ENCODE measurements around the gene ADGB.
"Not testable (repeated sequence)": the region's sequence is repeated elsewhere in the genome, so short reads cannot be mapped to it uniquely, and the experiment has no call there.

The ADGB gene

DNA sequence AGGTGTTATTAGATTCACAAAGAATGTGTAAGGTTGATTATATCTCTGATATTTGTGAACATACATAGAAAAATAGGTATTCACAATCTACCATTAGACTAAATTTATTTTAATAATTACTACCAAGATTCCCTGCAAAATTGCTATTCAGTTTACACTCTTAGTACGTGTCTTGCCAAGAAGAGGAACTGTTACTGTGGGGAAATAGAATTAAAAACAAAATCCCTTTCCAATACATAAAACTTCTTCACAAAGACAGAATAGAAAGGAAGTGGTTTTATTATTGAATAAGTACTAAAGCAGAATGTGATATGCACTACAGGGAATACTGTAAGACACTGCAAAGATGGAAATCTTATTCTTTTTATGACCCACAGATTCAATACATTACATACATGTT, 38.2 kb upstream of the ADGB start:
- Histone ChIP-seq H3K4me2 (ENCODE audit: low read length) (no peak overlapping the region), H3K36me3 (replicated peaks; ENCODE audit: low read depth, low read length) (no peaks in the 10 kb centered on the region), H3K9ac (ENCODE audit: low read length) (no peak overlapping the region), H2AFZ (ENCODE audit: low read depth, low read length) (no peak overlapping the region), H3K9me3 (ENCODE audit: insufficient read depth, low read length) (no peaks in the 10 kb centered on the region), H3K27ac (ENCODE audit: low read length) (no peak overlapping the region), H3K4me1 (ENCODE audit: low read length) (no peaks in the 10 kb centered on the region), H3K27me3 (ENCODE audit: low read depth, low read length) (no peaks in the 10 kb centered on the region), H3K4me3 (ENCODE audit: low read length) (no peak overlapping the region), H3K79me2 (ENCODE audit: low read length) (no peaks in the 10 kb centered on the region), H4K20me1 (ENCODE audit: insufficient read depth, low read length) (no peaks in the 10 kb centered on the region)
- TF ChIP-seq EZH2phosphoT487 (IDR thresholded peaks at IDR 0.05; ENCODE audit: low read depth): no peak
- TF ChIP-seq, protein P1, sequence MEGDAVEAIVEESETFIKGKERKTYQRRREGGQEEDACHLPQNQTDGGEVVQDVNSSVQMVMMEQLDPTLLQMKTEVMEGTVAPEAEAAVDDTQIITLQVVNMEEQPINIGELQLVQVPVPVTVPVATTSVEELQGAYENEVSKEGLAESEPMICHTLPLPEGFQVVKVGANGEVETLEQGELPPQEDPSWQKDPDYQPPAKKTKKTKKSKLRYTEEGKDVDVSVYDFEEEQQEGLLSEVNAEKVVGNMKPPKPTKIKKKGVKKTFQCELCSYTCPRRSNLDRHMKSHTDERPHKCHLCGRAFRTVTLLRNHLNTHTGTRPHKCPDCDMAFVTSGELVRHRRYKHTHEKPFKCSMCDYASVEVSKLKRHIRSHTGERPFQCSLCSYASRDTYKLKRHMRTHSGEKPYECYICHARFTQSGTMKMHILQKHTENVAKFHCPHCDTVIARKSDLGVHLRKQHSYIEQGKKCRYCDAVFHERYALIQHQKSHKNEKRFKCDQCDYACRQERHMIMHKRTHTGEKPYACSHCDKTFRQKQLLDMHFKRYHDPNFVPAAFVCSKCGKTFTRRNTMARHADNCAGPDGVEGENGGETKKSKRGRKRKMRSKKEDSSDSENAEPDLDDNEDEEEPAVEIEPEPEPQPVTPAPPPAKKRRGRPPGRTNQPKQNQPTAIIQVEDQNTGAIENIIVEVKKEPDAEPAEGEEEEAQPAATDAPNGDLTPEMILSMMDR (IDR thresholded peaks at IDR 0.05; ENCODE audit: low read depth, low read length): no peak

DNA sequence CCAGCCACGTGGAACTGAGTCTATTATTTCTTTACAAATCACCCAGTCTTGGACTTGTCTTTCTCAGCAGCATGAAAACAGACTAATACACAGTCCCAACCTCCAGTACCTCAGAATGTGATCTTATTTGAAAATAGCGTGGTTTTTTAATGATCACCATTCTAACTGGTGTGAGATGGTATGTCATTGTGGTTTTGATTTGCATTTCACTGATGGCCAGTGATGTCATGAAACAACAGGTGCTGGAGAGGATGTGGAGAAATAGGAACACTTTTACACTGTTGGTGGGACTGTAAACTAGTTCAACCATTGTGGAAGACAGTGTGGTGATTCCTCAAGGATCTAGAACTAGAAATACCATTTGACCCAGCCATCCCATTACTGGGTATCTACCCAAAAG, 32.1 kb upstream of the ADGB start:
- not testable (repeated sequence) for H3K4me2 ChIP-seq (ENCODE audit: low read length); H4K20me1 ChIP-seq (ENCODE audit: insufficient read depth, low read length); H3K27me3 ChIP-seq (ENCODE audit: low read depth, low read length); H3K4me1 ChIP-seq (ENCODE audit: low read length); H2AFZ ChIP-seq (ENCODE audit: low read depth, low read length); H3K27ac ChIP-seq (ENCODE audit: low read length); H3K79me2 ChIP-seq (ENCODE audit: low read length); H3K9ac ChIP-seq (ENCODE audit: low read length); H3K36me3 ChIP-seq (replicated peaks; ENCODE audit: low read depth, low read length); H3K9me3 ChIP-seq (ENCODE audit: insufficient read depth, low read length); H3K4me3 ChIP-seq (ENCODE audit: low read length)

DNA sequence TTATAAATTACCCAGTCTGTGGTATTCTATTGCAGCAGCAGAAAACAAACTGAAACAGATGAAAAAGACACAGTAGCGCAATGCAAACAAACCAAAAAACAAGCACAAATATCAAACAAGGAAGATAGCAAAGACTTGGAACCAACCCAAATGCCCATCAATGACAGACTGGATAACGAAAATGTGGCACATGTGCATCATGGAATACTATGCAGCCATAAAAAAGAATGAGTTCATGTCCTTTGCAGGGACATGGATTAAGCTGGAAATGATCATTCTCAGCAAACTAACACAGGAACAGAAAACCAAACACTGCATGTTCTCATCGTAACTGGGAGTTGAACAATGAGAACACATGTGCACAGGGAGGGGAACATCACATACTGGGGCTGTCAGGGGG, 30.2 kb upstream of the ADGB start:
- H4K20me1 ChIP-seq (ENCODE audit: insufficient read depth, low read length); H3K4me2 ChIP-seq (ENCODE audit: low read length); H3K27ac ChIP-seq (ENCODE audit: low read length); H3K9ac ChIP-seq (ENCODE audit: low read length); H2AFZ ChIP-seq (ENCODE audit: low read depth, low read length); H3K4me1 ChIP-seq (ENCODE audit: low read length); H3K9me3 ChIP-seq (ENCODE audit: insufficient read depth, low read length); H3K36me3 ChIP-seq (replicated peaks; ENCODE audit: low read depth, low read length); H3K27me3 ChIP-seq (ENCODE audit: low read depth, low read length); H3K79me2 ChIP-seq (ENCODE audit: low read length); H3K4me3 ChIP-seq (ENCODE audit: low read length): not testable (repeated sequence)

DNA sequence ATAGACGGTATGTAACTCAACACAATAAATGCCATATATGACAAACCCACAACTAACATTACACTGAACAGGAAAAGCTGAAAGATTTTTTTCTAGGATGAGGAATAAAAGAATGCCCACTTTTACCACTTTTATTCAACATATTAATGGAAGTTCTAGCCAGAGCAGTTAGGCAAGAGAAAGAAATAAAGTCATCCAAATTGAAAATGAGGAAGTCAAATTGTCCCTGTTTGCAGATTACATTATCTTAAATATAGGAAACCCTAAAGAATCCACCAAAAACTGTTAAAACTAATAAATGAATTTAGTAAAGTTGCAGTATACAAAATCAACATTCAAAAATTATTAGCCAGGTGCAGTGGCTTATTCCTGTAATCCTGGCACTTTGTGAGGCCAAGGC, 24.6 kb upstream of the ADGB start:
- no peak overlapping the region for H3K4me3 ChIP-seq (ENCODE audit: low read length)
- no peaks in the 10 kb centered on the region for H3K79me2 ChIP-seq (ENCODE audit: low read length)
- H3K27me3 ChIP-seq (ENCODE audit: low read depth, low read length): no peaks in the 10 kb centered on the region
- H3K36me3 ChIP-seq (replicated peaks; ENCODE audit: low read depth, low read length): no peaks in the 10 kb centered on the region
- no peak overlapping the region for H3K4me2 ChIP-seq (ENCODE audit: low read length)
- H3K9ac ChIP-seq (ENCODE audit: low read length): no peak overlapping the region
- H3K4me1 ChIP-seq (ENCODE audit: low read length): no peaks in the 10 kb centered on the region
- H3K9me3 ChIP-seq (ENCODE audit: insufficient read depth, low read length): no peaks in the 10 kb centered on the region
- TF ChIP-seq, protein P1 (IDR thresholded peaks at IDR 0.05; ENCODE audit: low read depth, low read length): no peak
- no peak for TF ChIP-seq EZH2phosphoT487 (IDR thresholded peaks at IDR 0.05; ENCODE audit: low read depth)
- H2AFZ ChIP-seq (ENCODE audit: low read depth, low read length): no peak overlapping the region
- no peak overlapping the region for H3K27ac ChIP-seq (ENCODE audit: low read length)
- no peaks in the 10 kb centered on the region for H4K20me1 ChIP-seq (ENCODE audit: insufficient read depth, low read length)

DNA sequence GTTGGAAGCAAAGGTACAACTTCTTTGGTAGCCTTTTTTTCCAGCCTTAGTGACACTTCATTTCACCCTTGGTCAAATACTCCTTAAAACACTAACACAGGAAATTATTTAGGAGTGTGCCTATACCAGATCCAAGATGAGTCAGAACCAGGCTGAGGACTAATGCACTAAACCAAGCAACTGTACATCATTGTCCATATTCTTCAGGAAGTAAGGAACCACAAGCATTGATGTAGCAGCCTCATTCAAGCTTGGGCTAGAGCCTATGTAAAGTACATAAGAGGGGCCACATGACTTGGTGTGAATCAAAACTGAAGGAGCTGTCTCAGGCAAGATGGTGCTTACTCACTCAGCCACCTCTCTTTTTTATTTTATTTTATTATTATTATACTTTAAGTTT, 20.7 kb upstream of the ADGB start:
- Histone ChIP-seq H3K9me3 (ENCODE audit: insufficient read depth, low read length) (no peaks in the 10 kb centered on the region), H3K79me2 (ENCODE audit: low read length) (no peaks in the 10 kb centered on the region), H2AFZ (ENCODE audit: low read depth, low read length) (no peak overlapping the region), H4K20me1 (ENCODE audit: insufficient read depth, low read length) (no peaks in the 10 kb centered on the region), H3K27ac (ENCODE audit: low read length) (no peak overlapping the region), H3K27me3 (ENCODE audit: low read depth, low read length) (no peaks in the 10 kb centered on the region), H3K9ac (ENCODE audit: low read length) (no peak overlapping the region), H3K36me3 (replicated peaks; ENCODE audit: low read depth, low read length) (no peaks in the 10 kb centered on the region), H3K4me3 (ENCODE audit: low read length) (no peak overlapping the region), H3K4me2 (ENCODE audit: low read length) (no peak overlapping the region), H3K4me1 (ENCODE audit: low read length) (no peaks in the 10 kb centered on the region)
- TF ChIP-seq EZH2phosphoT487 (IDR thresholded peaks at IDR 0.05; ENCODE audit: low read depth): no peak
- TF ChIP-seq, protein P1 (IDR thresholded peaks at IDR 0.05; ENCODE audit: low read depth, low read length): no peak
